Measurements from ENCODE around the gene CHRM1. TPM values are rescaled to one million over a fixed set of nuclear protein-coding genes. Genes with fewer than 3 reads are reported as not detected.

Gene CHRM1
- total RNA-seq, 1 donor from 2014 or later, result not detected

GRCh38 chr11:62905296-62905695, 15.9 kb downstream of the CHRM1 start:
- DNase-seq (ENCODE audit: low read depth), result no peak

GRCh38 chr11:62902932-62903331, 18.2 kb downstream of the CHRM1 start:
- peak; percentile 73 for DNase-seq (ENCODE audit: low read depth)

- no peak for DNase-seq (ENCODE audit: low read depth)
Observed at GRCh38 chr11:62898027-62898426, 23.1 kb downstream of the CHRM1 start.

GRCh38 chr11:62897311-62897710, 23.9 kb downstream of the CHRM1 start:
- DNase-seq (ENCODE audit: low read depth), result no peak

GRCh38 chr11:62896049-62896448, 25.1 kb downstream of the CHRM1 start:
- no peak for DNase-seq (ENCODE audit: low read depth)

GRCh38 chr11:62895501-62895900, 25.7 kb downstream of the CHRM1 start:
- DNase-seq (ENCODE audit: low read depth), result no peak

GRCh38 chr11:62892077-62892922, 28.9 kb downstream of the CHRM1 start:
- DNase-seq (ENCODE audit: low read depth), result no peak

- peak; percentile 75 for DNase-seq (ENCODE audit: low read depth)
Observed at GRCh38 chr11:62889484-62890437, 31.4 kb downstream of the CHRM1 start.

GRCh38 chr11:62889126-62889483, 32.1 kb downstream of the CHRM1 start:
- no peak for DNase-seq (ENCODE audit: low read depth)

GRCh38 chr11:62888406-62888805, 32.8 kb downstream of the CHRM1 start:
- DNase-seq (ENCODE audit: low read depth), result no peak

GRCh38 chr11:62885137-62885750, 35.9 kb downstream of the CHRM1 start:
- DNase-seq (ENCODE audit: low read depth), result no peak

- peak; percentile 18 for DNase-seq (ENCODE audit: low read depth)
Observed at GRCh38 chr11:62883673-62884072, 37.5 kb downstream of the CHRM1 start.

GRCh38 chr11:62882788-62883501, 38.2 kb downstream of the CHRM1 start:
- DNase-seq (ENCODE audit: low read depth), result no peak

GRCh38 chr11:62882431-62882749, 38.8 kb downstream of the CHRM1 start:
- DNase-seq (ENCODE audit: low read depth), result no peak

- peak; percentile 93 for DNase-seq (ENCODE audit: low read depth)
Observed at GRCh38 chr11:62881579-62882430, 39.4 kb downstream of the CHRM1 start.

GRCh38 chr11:62880803-62881578, 40.2 kb downstream of the CHRM1 start, which contains the start of gene SLC3A2:
SLC3A2 (plus strand) TSS chr11:62880896; CDS start chr11:62881024, 128 bp downstream.
- DNase-seq (ENCODE audit: low read depth), result peak; percentile 67

GRCh38 chr11:62880231-62880802, 40.8 kb downstream of the CHRM1 start:
- DNase-seq (ENCODE audit: low read depth), result peak; percentile 88

- DNase-seq (ENCODE audit: low read depth), result no peak
Observed at GRCh38 chr11:62879235-62879978, 41.8 kb downstream of the CHRM1 start.

- no peak for DNase-seq (ENCODE audit: low read depth)
Observed at GRCh38 chr11:62876712-62877111, 44.5 kb downstream of the CHRM1 start.
